Activated naive CD4-positive, alpha-beta T cell treated with anti-CD3 and anti-CD28 coated beads, Interleukin-2, amount 10 ng/mL, durations not matched to agents 7 days and 5 days (primary cell): ENCODE results near the gene NHEJ1.

Source experiments
- CTCF ChIA-PET: fragments of 350-600 bp; sonication (Branson Sonifier 250); formaldehyde crosslinking; loops from one replicate; lab custom pipeline; 2021; ENCODE audit warnings: antibody characterized with exemption; lab: Charles Lee
- DNase-seq: peaks from one replicate; pipeline ENCODE4 v3.0.0-alpha.2; 2020
- H3K27ac Mint-ChIP-seq: one replicate; pipeline ENCODE4 v1.8.0; 2021; ENCODE audit warnings: mild to moderate bottlenecking, moderate library complexity, mixed read lengths
- H3K27me3 Mint-ChIP-seq: one replicate; pipeline ENCODE4 v1.8.0; 2021; ENCODE audit warnings: mild to moderate bottlenecking, mixed read lengths
- H3K36me3 Mint-ChIP-seq: one replicate; pipeline ENCODE4 v1.8.0; 2021; ENCODE audit warnings: mixed read lengths
- H3K4me1 Mint-ChIP-seq: one replicate; pipeline ENCODE4 v1.8.0; 2021; ENCODE audit warnings: mixed read lengths
- H3K4me3 Mint-ChIP-seq: one replicate; pipeline ENCODE4 v1.8.0; 2021; ENCODE audit warnings: mild to moderate bottlenecking, moderate library complexity, mixed read lengths
- H3K9me3 Mint-ChIP-seq: one replicate; pipeline ENCODE4 v1.8.0; 2021; ENCODE audit warnings: mixed read lengths

NHEJ1 gene

GRCh38 chr2:219131744-219132143 is 28.9 kb downstream of the NHEJ1 start:
- no peak for DNase-seq
- no peaks in the 10 kb centered on the region for H3K36me3 Mint-ChIP-seq
- H3K9me3 Mint-ChIP-seq = no peaks in the 10 kb centered on the region
- CTCF ChIA-PET = interaction anchor here (0.8 to 2.0 kb wide), 6 partner anchors 12 to 122 kb away, joined by 3 to 8 read pairs (median 3); no protein-coding TSS in a partner anchor
- no peak overlapping the region for H3K27ac Mint-ChIP-seq
- no peaks in the 10 kb centered on the region for H3K4me1 Mint-ChIP-seq
- no peak overlapping the region for H3K4me3 Mint-ChIP-seq
- H3K27me3 Mint-ChIP-seq = no peaks in the 10 kb centered on the region

GRCh38 chr2:219131327-219131726 is 29.3 kb downstream of the NHEJ1 start:
- no peak overlapping the region for H3K27ac Mint-ChIP-seq
- H3K4me3 Mint-ChIP-seq = no peak overlapping the region
- no peaks in the 10 kb centered on the region for H3K9me3 Mint-ChIP-seq
- no peaks in the 10 kb centered on the region for H3K36me3 Mint-ChIP-seq
- H3K27me3 Mint-ChIP-seq = no peaks in the 10 kb centered on the region
- DNase-seq = no peak
- CTCF ChIA-PET = interaction anchor here (1.1 to 2.0 kb wide), 3 partner anchors 12 to 121 kb away, joined by 3 to 8 read pairs (median 5); no protein-coding TSS in a partner anchor
- no peaks in the 10 kb centered on the region for H3K4me1 Mint-ChIP-seq

DNA sequence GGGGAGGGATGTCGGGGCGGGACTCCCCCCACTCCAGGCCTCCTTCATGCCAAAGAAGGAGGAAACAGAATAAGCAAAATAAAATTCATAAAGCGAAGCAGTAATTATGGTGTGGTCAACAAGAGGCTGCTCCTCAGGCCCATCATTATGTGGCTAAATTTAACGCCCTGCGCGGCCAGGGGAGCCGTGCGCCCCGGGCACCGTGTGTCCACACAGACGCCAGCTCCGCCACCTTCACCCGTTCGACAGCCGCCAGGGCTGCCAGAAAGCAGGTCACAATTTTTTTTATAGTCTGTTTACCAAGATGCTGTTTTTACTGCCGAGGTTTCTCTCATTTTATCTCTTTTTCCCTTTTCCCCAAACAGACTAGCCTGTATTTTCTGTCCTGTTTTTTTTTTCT is 31.0 kb downstream of the NHEJ1 start:
- H3K9me3 Mint-ChIP-seq = no peaks in the 10 kb centered on the region
- no peaks in the 10 kb centered on the region for H3K36me3 Mint-ChIP-seq
- CTCF ChIA-PET = interaction anchor here (1.2 to 1.7 kb wide), 3 partner anchors 10 to 71 kb away, joined by 4 to 5 read pairs (median 5); no protein-coding TSS in a partner anchor
- no peak overlapping the region for H3K27ac Mint-ChIP-seq
- no peak for DNase-seq
- H3K4me3 Mint-ChIP-seq = no peak overlapping the region
- H3K4me1 Mint-ChIP-seq = peaks cover under 1% of the 10 kb centered on the region
- no peaks in the 10 kb centered on the region for H3K27me3 Mint-ChIP-seq

DNA sequence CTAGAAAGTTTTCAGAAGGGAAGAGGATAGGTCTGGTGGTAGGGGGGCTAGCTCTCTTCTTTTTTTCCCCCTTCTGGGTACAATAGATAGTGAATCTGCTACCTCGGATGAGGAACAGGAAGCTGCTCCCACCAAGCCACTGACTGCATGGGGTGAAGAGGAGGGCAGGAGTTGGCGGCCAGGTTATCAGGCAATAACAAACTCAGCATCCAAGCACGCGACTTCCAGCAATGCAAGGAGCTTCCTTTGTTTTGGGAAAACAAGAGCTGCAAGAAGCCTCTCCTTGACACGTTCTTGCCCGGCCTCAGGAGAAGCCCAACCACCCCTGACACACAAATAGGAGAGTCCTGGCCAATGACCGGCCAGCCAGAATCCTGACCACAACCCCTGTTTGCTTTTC is 32.2 kb downstream of the NHEJ1 start:
- Mint-ChIP-seq H3K9me3 (no peaks in the 10 kb centered on the region), H3K27ac (no peak overlapping the region), H3K36me3 (no peaks in the 10 kb centered on the region), H3K27me3 (no peaks in the 10 kb centered on the region), H3K4me1 (peaks cover 7% of the 10 kb centered on the region), H3K4me3 (no peak overlapping the region)
- CTCF ChIA-PET = interaction anchor here (1.0 to 1.5 kb wide), 2 partner anchors 9 to 70 kb away, joined by 4 read pairs; no protein-coding TSS in a partner anchor
- no peak for DNase-seq

- Mint-ChIP-seq H3K27ac (no peak overlapping the region), H3K9me3 (no peaks in the 10 kb centered on the region), H3K4me1 (peaks cover 7% of the 10 kb centered on the region), H3K4me3 (no peak overlapping the region), H3K36me3 (no peaks in the 10 kb centered on the region), H3K27me3 (no peaks in the 10 kb centered on the region)
- DNase-seq = no peak
- CTCF ChIA-PET = interaction anchor here (1.0 kb wide), 1 partner anchor 8 kb away, joined by 4 read pairs; no protein-coding TSS in a partner anchor
Measured at GRCh38 chr2:219127037-219127635, 33.5 kb downstream of the NHEJ1 start.

GRCh38 chr2:219126555-219126954 is 34.1 kb downstream of the NHEJ1 start:
- CTCF ChIA-PET = no interaction called here
- H3K36me3 Mint-ChIP-seq = no peaks in the 10 kb centered on the region
- no peak overlapping the region for H3K4me3 Mint-ChIP-seq
- peaks cover 7% of the 10 kb centered on the region for H3K4me1 Mint-ChIP-seq
- no peaks in the 10 kb centered on the region for H3K27me3 Mint-ChIP-seq
- no peaks in the 10 kb centered on the region for H3K9me3 Mint-ChIP-seq
- H3K27ac Mint-ChIP-seq = no peak overlapping the region
- DNase-seq = no peak

- no peak overlapping the region for H3K4me3 Mint-ChIP-seq
- no peak overlapping the region for H3K27ac Mint-ChIP-seq
- CTCF ChIA-PET = interaction anchor here (1.3 kb wide), 1 partner anchor 13 kb away, joined by 3 read pairs; no protein-coding TSS in a partner anchor
Measured at GRCh38 chr2:219125886-219126270, 34.7 kb downstream of the NHEJ1 start.

GRCh38 chr2:219125225-219125885 is 35.3 kb downstream of the NHEJ1 start:
- DNase-seq = no peak
- H3K9me3 Mint-ChIP-seq = no peaks in the 10 kb centered on the region
- H3K36me3 Mint-ChIP-seq = no peaks in the 10 kb centered on the region
- CTCF ChIA-PET = interaction anchor here (1.3 kb wide), 1 partner anchor 14 kb away, joined by 3 read pairs; no protein-coding TSS in a partner anchor
- H3K4me1 Mint-ChIP-seq = peaks cover 7% of the 10 kb centered on the region
- H3K27ac Mint-ChIP-seq = no peak overlapping the region
- H3K27me3 Mint-ChIP-seq = no peaks in the 10 kb centered on the region
- no peak overlapping the region for H3K4me3 Mint-ChIP-seq

More at GRCh38 chr2:219125886-219126270, 34.7 kb downstream of the NHEJ1 start:
- no peaks in the 10 kb centered on the region for H3K9me3 Mint-ChIP-seq
- no peaks in the 10 kb centered on the region for H3K27me3 Mint-ChIP-seq
- DNase-seq = no peak
- H3K36me3 Mint-ChIP-seq = no peaks in the 10 kb centered on the region
- H3K4me1 Mint-ChIP-seq = peaks cover 7% of the 10 kb centered on the region

DNA sequence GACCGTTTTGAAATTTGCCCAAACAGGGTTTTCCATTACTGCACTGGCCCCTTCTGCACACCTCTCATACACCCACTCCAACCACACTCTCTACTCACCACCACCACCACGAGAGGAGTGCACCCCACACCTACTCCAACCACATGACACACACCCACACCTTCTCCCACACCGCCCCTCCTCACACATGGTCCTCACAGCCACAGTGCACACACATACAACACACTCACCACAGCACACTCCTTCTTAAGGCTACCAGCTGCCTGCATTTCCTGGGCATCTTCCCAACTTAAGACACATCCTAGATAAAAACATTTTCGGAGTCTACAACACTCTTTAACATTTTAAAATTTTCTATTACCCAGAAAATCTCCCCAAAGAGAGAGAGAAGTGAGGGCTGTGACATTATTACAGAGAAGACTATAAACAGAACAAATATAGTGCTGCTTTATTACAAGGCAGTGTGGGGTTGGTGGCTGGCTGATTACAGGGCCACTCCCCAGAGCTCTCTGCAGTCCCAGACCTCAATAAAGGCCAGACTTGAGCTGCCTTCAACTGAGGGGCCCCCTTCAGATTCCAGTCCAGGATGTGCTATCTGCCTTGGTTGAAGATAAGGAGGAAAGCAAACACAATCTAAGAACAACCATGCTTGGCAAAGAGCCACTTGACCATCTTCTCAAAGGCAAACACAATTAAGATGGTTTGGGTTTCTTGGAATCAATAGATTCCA is 36.1 kb downstream of the NHEJ1 start:
- Mint-ChIP-seq H3K4me1 (peaks cover 7% of the 10 kb centered on the region), H3K4me3 (no peak overlapping the region)
- CTCF ChIA-PET = interaction anchor here (1.2 to 8.9 kb wide), 5 partner anchors 14 to 144 kb away, joined by 3 to 101 read pairs (median 3); no protein-coding TSS in a partner anchor

GRCh38 chr2:219123356-219124135 is 37.1 kb downstream of the NHEJ1 start:
- no peak overlapping the region for H3K4me3 Mint-ChIP-seq
- no peak overlapping the region for H3K27ac Mint-ChIP-seq
- peaks cover 7% of the 10 kb centered on the region for H3K4me1 Mint-ChIP-seq
- no peaks in the 10 kb centered on the region for H3K9me3 Mint-ChIP-seq
- no peaks in the 10 kb centered on the region for H3K27me3 Mint-ChIP-seq
- no peaks in the 10 kb centered on the region for H3K36me3 Mint-ChIP-seq
- CTCF ChIA-PET = interaction anchor here (1.1 to 8.9 kb wide), 8 partner anchors 18 to 143 kb away, joined by 3 to 101 read pairs (median 4); partner anchors contain the start of gene IHH
- no peak for DNase-seq

More for the DNA sequence above, 36.1 kb downstream of the NHEJ1 start:
- DNase-seq = no peak
- Mint-ChIP-seq H3K9me3 (no peaks in the 10 kb centered on the region), H3K36me3 (no peaks in the 10 kb centered on the region), H3K27ac (no peak overlapping the region), H3K27me3 (no peaks in the 10 kb centered on the region)

GRCh38 chr2:219122202-219122980 is 38.2 kb downstream of the NHEJ1 start:
- Mint-ChIP-seq H3K27me3 (no peaks in the 10 kb centered on the region), H3K36me3 (no peaks in the 10 kb centered on the region), H3K27ac (no peak overlapping the region), H3K4me3 (no peak overlapping the region), H3K9me3 (no peaks in the 10 kb centered on the region), H3K4me1 (peaks cover 7% of the 10 kb centered on the region)
- DNase-seq = no peak
- CTCF ChIA-PET = interaction anchor here (0.5 to 8.9 kb wide), 17 partner anchors 11 to 300 kb away, joined by 3 to 101 read pairs (median 5); partner anchors contain the start of genes CFAP65 and IHH

DNA sequence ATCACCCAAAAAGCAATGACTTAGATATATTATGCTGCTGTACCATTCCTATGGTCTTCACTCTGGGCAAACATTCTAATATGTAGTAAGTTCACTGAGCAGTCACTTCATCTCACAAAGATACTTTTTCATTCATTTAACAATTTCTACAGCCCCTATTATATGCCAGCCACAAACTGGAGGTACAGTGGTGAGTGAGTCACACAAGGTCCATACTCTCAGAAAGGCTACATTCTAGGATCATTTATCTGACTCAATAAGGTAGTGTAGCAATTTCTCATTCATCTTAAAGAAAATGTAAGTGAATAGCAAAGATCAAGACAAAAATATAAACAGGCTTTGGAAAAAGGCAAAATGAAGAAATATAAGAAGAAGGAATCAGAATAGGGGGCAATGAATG is 40.5 kb downstream of the NHEJ1 start:
- CTCF ChIA-PET = interaction anchor here (0.8 to 8.9 kb wide), 31 partner anchors 8 to 270 kb away, joined by 3 to 101 read pairs (median 5); partner anchors contain the start of gene IHH
- Mint-ChIP-seq H3K36me3 (no peaks in the 10 kb centered on the region), H3K27ac (no peak overlapping the region)

More for the DNA sequence above, 40.5 kb downstream of the NHEJ1 start:
- H3K27me3 Mint-ChIP-seq = no peaks in the 10 kb centered on the region
- no peak for DNase-seq
- H3K4me1 Mint-ChIP-seq = peaks cover 7% of the 10 kb centered on the region
- no peak overlapping the region for H3K4me3 Mint-ChIP-seq
- no peaks in the 10 kb centered on the region for H3K9me3 Mint-ChIP-seq
